ENCODE measurements around the gene SARDH.

DNA sequence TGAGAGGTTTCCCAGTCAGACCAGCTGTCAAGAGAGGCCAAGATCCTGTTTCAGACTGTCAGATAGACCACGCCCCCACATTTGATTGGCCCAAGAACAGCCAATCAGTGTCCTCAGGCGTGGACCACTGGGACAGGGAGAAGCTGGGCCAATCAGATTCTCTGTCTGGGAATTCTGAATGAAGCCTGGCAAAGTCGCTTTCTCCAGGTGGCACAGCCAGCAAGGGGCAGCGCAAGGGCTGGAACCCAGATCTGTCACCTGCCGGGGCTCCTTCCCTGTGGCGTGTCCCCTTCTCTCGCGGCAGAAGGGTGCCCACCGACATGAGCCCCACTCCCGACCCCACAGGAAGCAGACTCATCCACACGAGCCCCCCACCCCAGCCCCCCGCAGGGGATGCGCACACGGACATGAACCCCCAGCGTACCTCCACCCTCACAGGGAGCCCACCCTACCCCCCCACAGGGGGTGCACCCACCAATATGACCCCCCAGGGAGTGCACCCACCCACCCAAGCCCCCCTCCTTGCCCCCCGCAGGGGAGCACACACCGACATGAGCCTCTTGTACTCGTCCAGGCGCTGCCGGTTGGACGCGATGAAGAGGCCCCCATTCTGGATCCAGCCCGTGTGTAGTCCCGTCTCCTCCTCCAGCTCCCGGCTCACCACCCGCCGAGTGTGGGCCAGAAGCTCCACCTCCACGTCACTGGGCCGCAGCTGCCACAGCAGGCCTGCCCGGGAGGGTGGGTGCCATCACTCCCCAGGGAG lies 6.1 kb downstream of the SARDH start:
- TF ChIP-seq, protein P1, sequence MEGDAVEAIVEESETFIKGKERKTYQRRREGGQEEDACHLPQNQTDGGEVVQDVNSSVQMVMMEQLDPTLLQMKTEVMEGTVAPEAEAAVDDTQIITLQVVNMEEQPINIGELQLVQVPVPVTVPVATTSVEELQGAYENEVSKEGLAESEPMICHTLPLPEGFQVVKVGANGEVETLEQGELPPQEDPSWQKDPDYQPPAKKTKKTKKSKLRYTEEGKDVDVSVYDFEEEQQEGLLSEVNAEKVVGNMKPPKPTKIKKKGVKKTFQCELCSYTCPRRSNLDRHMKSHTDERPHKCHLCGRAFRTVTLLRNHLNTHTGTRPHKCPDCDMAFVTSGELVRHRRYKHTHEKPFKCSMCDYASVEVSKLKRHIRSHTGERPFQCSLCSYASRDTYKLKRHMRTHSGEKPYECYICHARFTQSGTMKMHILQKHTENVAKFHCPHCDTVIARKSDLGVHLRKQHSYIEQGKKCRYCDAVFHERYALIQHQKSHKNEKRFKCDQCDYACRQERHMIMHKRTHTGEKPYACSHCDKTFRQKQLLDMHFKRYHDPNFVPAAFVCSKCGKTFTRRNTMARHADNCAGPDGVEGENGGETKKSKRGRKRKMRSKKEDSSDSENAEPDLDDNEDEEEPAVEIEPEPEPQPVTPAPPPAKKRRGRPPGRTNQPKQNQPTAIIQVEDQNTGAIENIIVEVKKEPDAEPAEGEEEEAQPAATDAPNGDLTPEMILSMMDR (IDR thresholded peaks at IDR 0.05; ENCODE audit: extremely low read depth in 1 of 2, insufficient read depth in 1 of 2, low read depth in 1 of 2, low read length in 2 of 2): no peak
- TF ChIP-seq MYC (IDR thresholded peaks at IDR 0.05; ENCODE audit: low read depth, low read length): no peak
- TF ChIP-seq, protein P2, sequence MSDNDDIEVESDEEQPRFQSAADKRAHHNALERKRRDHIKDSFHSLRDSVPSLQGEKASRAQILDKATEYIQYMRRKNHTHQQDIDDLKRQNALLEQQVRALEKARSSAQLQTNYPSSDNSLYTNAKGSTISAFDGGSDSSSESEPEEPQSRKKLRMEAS (IDR thresholded peaks at IDR 0.05; ENCODE audit: insufficient read depth, insufficient read length): no peak
